HG02884 (cell line): ENCODE measurements around the gene PDSS1.
"Not testable (repeated sequence)": the region's sequence is repeated elsewhere in the genome, so short reads cannot be mapped to it uniquely, and the experiment has no call there.

Source experiments
- ATAC-seq: cut with Tn5 transposase; IDR thresholded peaks from one replicate; pipeline ENCODE4 v1.9.1; 2021; ENCODE audit warnings: mild to moderate bottlenecking, moderate library complexity; ENCODE audit not compliant: unreplicated experiment

PDSS1 gene

GRCh38 chr10:26697163-26697921, at the start of gene PDSS1:
PDSS1 (plus strand) TSS chr10:26697701; CDS start chr10:26697712, 11 bp downstream.
- ATAC-seq: peak; percentile 77

GRCh38 chr10:26648245-26648636, 49.3 kb upstream of the PDSS1 start:
- ATAC-seq: not testable (repeated sequence)

DNA sequence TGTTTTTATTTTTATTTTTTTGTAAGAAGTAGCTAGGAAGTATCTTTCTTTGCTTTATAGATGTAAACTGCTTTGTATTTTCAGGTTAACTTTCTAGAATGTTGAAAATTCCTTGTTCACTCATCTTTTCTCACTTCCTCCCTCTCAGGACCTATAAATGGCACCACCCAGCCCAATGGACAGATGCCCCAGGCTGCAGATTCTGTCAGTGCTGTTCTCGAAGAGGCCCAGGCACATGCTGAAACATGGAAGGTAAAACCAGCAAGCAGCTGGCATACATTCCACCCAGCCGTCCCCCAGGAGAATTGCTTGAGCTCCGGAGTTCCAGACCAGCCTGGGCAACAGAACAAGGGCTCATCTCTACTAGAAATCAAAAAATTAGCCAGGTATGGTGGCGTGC, 47.1 kb upstream of the PDSS1 start:
- no peak for ATAC-seq

GRCh38 chr10:26651476-26651875, 46.0 kb upstream of the PDSS1 start:
- not testable (repeated sequence) for ATAC-seq

DNA sequence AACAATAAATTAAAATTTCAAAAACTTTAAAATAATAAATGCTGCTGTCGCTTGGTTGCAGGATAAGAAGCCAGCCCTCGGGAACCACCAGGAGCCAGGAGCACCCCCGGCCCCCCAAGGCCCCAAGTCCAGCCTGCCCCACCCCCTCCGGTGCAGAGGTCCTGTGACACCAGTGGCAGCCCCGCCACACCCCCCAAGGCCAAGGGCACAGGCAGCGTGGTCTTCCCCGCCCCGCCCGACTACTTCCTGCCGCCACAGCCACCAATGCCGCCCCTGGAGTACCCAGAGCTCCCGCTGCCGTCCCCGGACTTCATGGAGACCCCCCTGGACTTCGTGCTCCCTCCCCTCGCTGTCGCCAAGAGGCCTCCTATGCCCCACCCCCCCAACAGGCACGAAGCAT, 44.5 kb upstream of the PDSS1 start:
- no peak for ATAC-seq

GRCh38 chr10:26655746-26656145, 41.8 kb upstream of the PDSS1 start:
- ATAC-seq: no peak

GRCh38 chr10:26662864-26663263, 34.6 kb upstream of the PDSS1 start:
- ATAC-seq: no peak

GRCh38 chr10:26665080-26666048, 32.1 kb upstream of the PDSS1 start:
- ATAC-seq: no peak

- ATAC-seq: no peak
Observed at GRCh38 chr10:26675873-26676257, 21.6 kb upstream of the PDSS1 start.

GRCh38 chr10:26679588-26679987, 17.9 kb upstream of the PDSS1 start:
- ATAC-seq: no peak

DNA sequence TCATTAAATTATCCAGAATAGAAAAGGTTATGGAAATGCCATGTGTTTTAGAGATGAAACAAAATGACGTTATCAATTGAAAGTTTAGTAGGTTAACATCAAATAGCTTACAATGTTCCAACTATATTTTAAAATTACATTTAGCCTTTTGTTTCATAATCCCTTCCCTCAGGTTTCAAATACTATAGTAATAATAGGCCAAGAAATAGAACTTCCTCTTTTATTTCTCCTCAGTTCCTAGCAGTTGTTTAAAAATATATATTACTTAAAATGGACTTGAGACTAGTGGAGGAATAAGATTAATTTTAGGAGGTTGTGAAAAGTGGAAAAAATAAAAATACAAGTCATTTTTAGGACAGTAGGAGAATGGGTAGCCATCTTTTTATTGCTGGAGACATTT, 16.4 kb upstream of the PDSS1 start:
- no peak for ATAC-seq

DNA sequence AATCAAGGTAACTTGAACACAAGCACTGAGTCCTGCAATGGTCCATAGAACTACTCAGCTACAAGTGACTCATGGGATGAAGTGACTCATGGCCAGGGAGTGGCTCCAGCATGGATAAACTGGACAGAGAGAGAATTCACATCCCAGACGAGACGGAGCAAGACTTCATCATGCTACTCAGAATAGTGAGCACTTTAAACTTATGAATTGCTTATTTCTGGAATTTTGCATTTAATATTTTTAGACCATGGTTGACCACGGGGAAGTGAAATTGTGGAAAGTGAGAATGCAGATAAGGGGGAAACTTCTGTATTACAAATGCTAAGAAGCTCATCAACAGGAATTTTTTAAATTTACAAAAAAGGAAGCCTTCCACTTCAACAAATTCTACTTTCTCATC, 15.5 kb upstream of the PDSS1 start:
- ATAC-seq: not testable (repeated sequence)

GRCh38 chr10:26682931-26683330, 14.6 kb upstream of the PDSS1 start:
- no peak for ATAC-seq

DNA sequence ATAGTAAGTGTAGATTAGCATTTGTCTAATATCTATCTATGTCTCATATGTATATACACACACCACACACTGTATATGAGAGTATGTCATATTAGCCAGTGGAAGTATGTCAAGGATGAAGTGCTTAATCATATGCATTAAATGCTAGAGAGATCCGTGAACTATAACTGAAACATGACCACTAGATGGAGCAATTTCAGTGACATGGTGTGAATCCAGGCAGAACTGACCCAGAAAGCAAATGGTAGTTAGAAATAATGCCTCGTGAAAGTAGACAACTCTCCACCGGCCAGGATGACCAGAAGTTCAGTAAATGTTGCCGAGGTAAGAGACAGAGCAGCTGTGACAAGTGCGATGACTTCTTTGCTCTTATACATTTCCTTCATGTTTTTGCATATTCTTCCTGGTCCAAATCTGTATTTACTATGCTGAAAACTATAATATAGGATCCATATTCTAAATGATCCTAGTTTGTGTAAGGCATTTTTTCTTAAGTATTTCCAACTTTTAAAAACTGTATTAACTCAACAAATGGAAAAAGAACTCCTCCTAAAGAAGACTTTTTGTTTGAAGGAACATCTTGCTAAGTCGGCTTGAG, 12.7 kb upstream of the PDSS1 start:
- peak; percentile 97 for ATAC-seq

- ATAC-seq: no peak
Observed at GRCh38 chr10:26685441-26685840, 12.1 kb upstream of the PDSS1 start.

GRCh38 chr10:26689399-26689798, 8.1 kb upstream of the PDSS1 start:
- no peak for ATAC-seq

DNA sequence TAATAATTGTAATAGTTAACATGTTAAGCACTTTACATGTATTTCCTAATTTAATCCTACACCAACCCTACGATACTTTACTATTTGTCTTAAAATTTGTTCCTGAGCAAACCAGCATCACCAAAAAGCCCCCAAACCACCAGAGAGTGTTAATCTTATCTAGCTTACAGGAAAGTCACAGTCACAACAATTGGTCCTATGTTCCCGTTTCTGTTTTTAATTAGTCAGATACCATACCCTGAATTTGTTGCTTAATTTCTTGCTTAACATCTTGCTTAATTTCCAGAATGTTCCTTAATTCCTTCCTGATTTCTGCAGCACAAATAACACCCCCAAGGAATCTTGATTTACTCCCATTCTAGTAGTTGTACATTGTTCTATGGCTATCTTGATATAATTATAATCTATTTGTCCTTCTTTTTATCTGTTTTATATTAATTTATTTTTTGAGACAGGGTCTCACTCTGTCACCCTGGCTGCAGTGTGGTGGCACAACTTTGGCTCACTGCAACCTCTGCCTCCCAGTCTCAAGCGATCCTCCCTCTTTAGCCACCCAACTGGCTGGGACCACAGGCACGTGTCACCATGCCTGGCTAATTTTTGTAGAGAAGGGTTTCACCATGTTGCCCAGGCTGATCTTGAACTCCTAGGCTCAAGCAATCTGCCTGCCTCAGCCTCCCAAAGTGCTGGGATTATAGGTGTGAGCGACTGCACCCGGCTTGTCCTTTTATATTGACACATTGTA, 6.6 kb upstream of the PDSS1 start:
- ATAC-seq: no peak

DNA sequence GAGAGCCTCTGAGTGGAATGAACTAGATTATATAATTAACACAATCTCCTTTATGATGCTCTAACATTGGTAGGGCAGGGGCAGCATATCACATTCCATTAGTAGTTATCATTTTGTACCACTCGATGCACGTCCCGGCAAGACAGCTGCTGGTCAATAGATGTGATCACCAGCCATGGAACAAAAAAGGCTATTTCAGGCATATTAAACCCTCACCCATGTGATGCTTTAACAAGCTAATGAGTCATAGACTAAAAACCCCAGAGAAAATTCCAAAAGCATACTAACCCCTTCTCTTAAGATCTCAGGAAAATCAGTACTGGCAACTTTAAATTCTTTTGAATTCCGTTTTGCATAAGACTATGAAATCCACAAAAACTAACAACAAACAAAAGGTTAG, 3.0 kb upstream of the PDSS1 start:
- ATAC-seq: not testable (repeated sequence)

DNA sequence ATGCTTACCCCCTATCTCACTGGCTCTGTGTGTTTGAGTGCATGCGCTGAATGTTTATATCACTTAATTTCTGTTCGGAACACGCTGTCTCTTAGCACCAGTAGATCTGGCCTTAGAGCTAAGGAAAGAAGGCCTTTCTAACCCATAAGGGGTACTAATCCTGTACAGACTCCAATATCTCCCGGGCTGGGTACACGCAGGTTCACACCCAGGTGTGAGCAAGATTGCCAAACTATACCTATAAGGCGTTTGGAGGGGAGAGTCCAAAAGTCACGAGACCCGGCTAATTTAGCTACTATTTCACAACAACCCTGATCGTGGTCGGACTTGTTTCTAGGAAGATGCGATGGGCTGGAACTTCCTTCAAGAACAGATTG, 727 bp upstream of the PDSS1 start:
- no peak for ATAC-seq

DNA sequence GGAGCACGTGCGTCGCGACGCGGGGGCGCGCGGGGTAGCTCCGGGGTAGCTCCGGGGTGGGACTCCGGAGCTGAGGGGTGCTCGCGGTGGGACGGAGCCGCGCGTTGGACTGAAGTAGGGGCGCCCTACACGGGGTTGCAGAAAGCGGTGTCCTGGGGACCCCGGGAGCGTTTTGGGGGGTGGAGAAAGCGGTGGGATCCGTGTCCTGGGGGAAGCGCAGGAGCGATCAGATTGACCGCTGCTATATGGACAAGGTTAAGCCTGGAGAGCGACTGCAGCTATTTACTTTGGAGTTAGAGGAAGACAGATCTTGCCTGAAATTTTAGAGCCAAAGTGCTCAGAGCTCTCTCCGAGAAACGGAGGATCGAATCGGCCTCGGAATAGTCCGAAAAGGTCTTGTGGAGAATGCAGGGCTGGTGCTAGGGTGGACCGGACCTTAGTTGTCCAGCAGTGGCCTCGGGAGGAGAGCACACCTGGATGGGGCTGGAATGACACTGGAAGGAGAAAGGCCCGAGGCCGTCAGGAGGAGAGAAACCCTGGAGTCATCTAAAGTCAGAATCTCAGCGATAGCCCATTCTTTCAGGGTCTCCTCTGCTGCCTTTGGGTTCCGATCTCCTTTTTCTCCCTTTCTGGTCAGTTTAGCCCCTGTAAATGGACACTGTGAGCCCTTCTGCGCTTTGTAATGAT, 564 bp downstream of the PDSS1 start:
- ATAC-seq: peak; percentile 2
